ENCODE results near the gene ACTR10. TPM values are rescaled to one million over a fixed set of nuclear protein-coding genes. Genes with fewer than 3 reads are reported as not detected.
A peak's percentile ranks its signal among the peaks of the same experiment; 100 is the strongest.

ACTR10 gene
- total and polyA plus RNA-seq, 2 experiments from 2014 or later = 106 to 112 TPM

- Histone ChIP-seq H3K9me3 (ENCODE audit: low read depth) (no peaks in the 10 kb centered on the region), H3K36me3 (replicated peaks; ENCODE audit: insufficient read depth, low read depth) (no peaks in the 10 kb centered on the region), H3K4me2 (no peak overlapping the region), H3K4me1 (ENCODE audit: insufficient read depth) (peaks cover 17% of the 10 kb centered on the region), H3K27me3 (no peaks in the 10 kb centered on the region), H3K4me3 (no peak overlapping the region), H4K20me1 (ENCODE audit: insufficient read depth, poor library complexity, severe bottlenecking) (peaks cover 23% of the 10 kb centered on the region), H3K27ac (peak overlapping the region; percentile 47), H2AFZ (no peak overlapping the region), H3K79me2 (peaks cover 92% of the 10 kb centered on the region), H3K9me2 (replicated peaks; ENCODE audit: insufficient read depth) (no peaks in the 10 kb centered on the region)
- TF ChIP-seq EZH2 (IDR thresholded peaks at IDR 0.05; ENCODE audit: borderline replicate concordance) (no peak), CTCF (IDR thresholded peaks at IDR 0.05; ENCODE audit: poor library complexity) (no peak), EZH2phosphoT487 (IDR thresholded peaks at IDR 0.05; ENCODE audit: low read depth, severe bottlenecking, unreplicated experiment) (no peak)
- DNase-seq (ENCODE audit: low spot score) = no peak
Measured at GRCh38 chr14:58283730-58284129, 83.8 kb downstream of the ACTR10 start.

- Histone ChIP-seq H3K4me3 (no peak overlapping the region), H3K4me2 (no peak overlapping the region), H3K4me1 (ENCODE audit: insufficient read depth) (peaks cover 17% of the 10 kb centered on the region), H2AFZ (no peak overlapping the region), H3K9me3 (ENCODE audit: low read depth) (no peaks in the 10 kb centered on the region), H3K27ac (no peak overlapping the region), H4K20me1 (ENCODE audit: insufficient read depth, poor library complexity, severe bottlenecking) (peaks cover 20% of the 10 kb centered on the region), H3K36me3 (replicated peaks; ENCODE audit: insufficient read depth, low read depth) (no peaks in the 10 kb centered on the region), H3K27me3 (no peaks in the 10 kb centered on the region), H3K9me2 (replicated peaks; ENCODE audit: insufficient read depth) (no peaks in the 10 kb centered on the region), H3K79me2 (peaks cover 92% of the 10 kb centered on the region)
- no peak for TF ChIP-seq EZH2 (IDR thresholded peaks at IDR 0.05; ENCODE audit: borderline replicate concordance)
- no peak for TF ChIP-seq CTCF (IDR thresholded peaks at IDR 0.05; ENCODE audit: poor library complexity)
- no peak for TF ChIP-seq EZH2phosphoT487 (IDR thresholded peaks at IDR 0.05; ENCODE audit: low read depth, severe bottlenecking, unreplicated experiment)
- DNase-seq (ENCODE audit: low spot score) = no peak
- 97% methylated on average over 4 of the region's 4 CpGs for WGBS (ENCODE audit: low lambda C conversion rate, missing lambda C conversion rate)
Measured at GRCh38 chr14:58285132-58285531, 85.2 kb downstream of the ACTR10 start.

Small RNAs within 50 kb of the gene (small RNA-seq; reads per million reads assigned to genes)
- not detected for gene RN7SL598P

Other genes with a start within 250 kb of the ACTR10 start
- gene ARMH4, start 47.9 kb upstream of the ACTR10 start, total RNA-seq = 6.6 and 9.2 TPM in 2 replicates
- gene ARMH4, start 47.9 kb upstream of the ACTR10 start, polyA plus RNA-seq = 8.1 and 11.3 TPM in 2 replicates
- gene PSMA3, start 44.7 kb downstream of the ACTR10 start, total RNA-seq = 96.2 and 152 TPM in 2 replicates
- gene PSMA3, start 44.7 kb downstream of the ACTR10 start, polyA plus RNA-seq = 174 and 186 TPM in 2 replicates
- 15.0 and 15.9 TPM in 2 replicates for gene ARID4A, start 98.4 kb downstream of the ACTR10 start, total RNA-seq
- 17.2 and 24.8 TPM in 2 replicates for gene ARID4A, start 98.4 kb downstream of the ACTR10 start, polyA plus RNA-seq
- gene TOMM20L, start 195.8 kb downstream of the ACTR10 start, total RNA-seq = not detected in 2 replicates
- gene TOMM20L, start 195.8 kb downstream of the ACTR10 start, polyA plus RNA-seq = 0.33 TPM in 1 of 2 replicates, not detected in the other
- 65.5 and 70.9 TPM in 2 replicates for gene TIMM9, start 227.4 kb downstream of the ACTR10 start, total RNA-seq
- 44.8 and 63.6 TPM in 2 replicates for gene TIMM9, start 227.4 kb downstream of the ACTR10 start, polyA plus RNA-seq
- 14.0 and 21.4 TPM in 2 replicates for gene KIAA0586, start 227.6 kb downstream of the ACTR10 start, total RNA-seq
- gene KIAA0586, start 227.6 kb downstream of the ACTR10 start, polyA plus RNA-seq = 6.1 and 7.3 TPM in 2 replicates

All from hepatocyte (in vitro differentiated cells).